Urinary bladder (tissue), 4 donors: ENCODE measurements around the gene NOP10. TPM values are rescaled to one million over a fixed set of nuclear protein-coding genes. Genes with fewer than 3 reads are reported as not detected.

ENCODE experiments used
- DNase-seq: peaks from one replicate; pipeline ENCODE4 v3.0.0-alpha.2; 2015; ENCODE audit errors: extremely low spot score
- H3K27ac ChIP-seq: one replicate; pipeline ENCODE4 v1.5.1; 2013; ENCODE audit warnings: low read depth, mild to moderate bottlenecking, moderate library complexity
- H3K36me3 ChIP-seq: one replicate; pipeline ENCODE4 v1.6.1; 2013; ENCODE audit warnings: mild to moderate bottlenecking, moderate library complexity; ENCODE audit not compliant: insufficient read depth
- H3K4me1 ChIP-seq: one replicate; pipeline ENCODE4 v1.6.1; 2013; ENCODE audit warnings: mild to moderate bottlenecking, moderate library complexity; ENCODE audit not compliant: insufficient read depth
- H3K4me3 ChIP-seq: one replicate; pipeline ENCODE4 v1.5.1; 2013; ENCODE audit warnings: low read depth, low read length
- WGBS: extraction: QIAGEN DNeasy Blood & Tissue Kit; methylation state at CpG from one replicate; pipeline ENCODE4 v1.1.7; 2013; 5-methylcytosine and 5-hydroxymethylcytosine counted together
- polyA plus RNA-seq: library from polyadenylated mRNA; stranded (reverse); fragments of 200-250 nt; gene quantifications from one replicate; pipeline ENCODE4 v1.2.3, GENCODE V29; 2013
- total RNA-seq: library from RNA; depleted of rRNA; stranded (reverse); fragments of >200 nt; gene quantifications from one replicate; pipeline ENCODE4 v1.2.3, GENCODE V29; 2014
- donor health status: healthy with polysubstance abuse.
- donor health status: healthy.

Gene NOP10
- total and polyA plus RNA-seq, 2 donors, result 129 to 169 TPM

GRCh38 chr15:34334672-34335071 is 8.3 kb downstream of the NOP10 start:
- no peak overlapping the region for H3K4me3 ChIP-seq
- no peaks in the 10 kb centered on the region for H3K4me1 ChIP-seq
- H3K36me3 ChIP-seq, result no peaks in the 10 kb centered on the region
- H3K27ac ChIP-seq, result no peak overlapping the region
- WGBS, result 64% methylated on average over 4 of the region's 4 CpGs
- DNase-seq, result no peak

GRCh38 chr15:34332553-34333120 is 10.3 kb downstream of the NOP10 start:
- no peak overlapping the region for H3K4me3 ChIP-seq
- H3K27ac ChIP-seq, result no peak overlapping the region
- DNase-seq, result no peak
- H3K36me3 ChIP-seq, result no peaks in the 10 kb centered on the region
- no peaks in the 10 kb centered on the region for H3K4me1 ChIP-seq
- WGBS, result 95% methylated on average over 6 of the region's 6 CpGs

- Histone ChIP-seq H3K4me3 (no peak overlapping the region), H3K27ac (no peak overlapping the region), H3K4me1 (no peaks in the 10 kb centered on the region), H3K36me3 (no peaks in the 10 kb centered on the region)
- 66% methylated on average over 2 of the region's 2 CpGs for WGBS
- no peak for DNase-seq
Observed at GRCh38 chr15:34331809-34332208, 11.1 kb downstream of the NOP10 start.

DNA sequence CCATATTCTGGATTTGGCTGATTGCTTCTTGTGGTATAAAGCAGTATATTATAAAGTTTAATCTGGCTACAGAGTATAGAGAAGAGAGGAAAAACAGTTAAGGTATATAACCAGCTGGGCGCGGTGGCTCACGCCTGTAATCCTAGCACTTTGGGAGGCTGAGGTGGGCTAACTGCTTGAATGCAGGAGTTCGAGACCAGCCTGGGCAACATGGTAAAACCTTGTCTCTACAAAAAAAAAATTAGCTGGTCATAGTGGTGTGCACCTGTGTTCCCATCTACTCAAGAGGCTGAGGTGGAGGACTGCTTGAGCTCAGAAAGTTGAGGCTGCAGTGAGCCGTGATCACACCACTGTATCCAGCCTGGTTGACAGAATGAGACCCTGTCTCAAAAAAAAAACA is 12.7 kb downstream of the NOP10 start:
- 96% methylated on average over 5 of the region's 5 CpGs for WGBS
- Histone ChIP-seq H3K27ac (no peak overlapping the region), H3K36me3 (no peaks in the 10 kb centered on the region)

DNA sequence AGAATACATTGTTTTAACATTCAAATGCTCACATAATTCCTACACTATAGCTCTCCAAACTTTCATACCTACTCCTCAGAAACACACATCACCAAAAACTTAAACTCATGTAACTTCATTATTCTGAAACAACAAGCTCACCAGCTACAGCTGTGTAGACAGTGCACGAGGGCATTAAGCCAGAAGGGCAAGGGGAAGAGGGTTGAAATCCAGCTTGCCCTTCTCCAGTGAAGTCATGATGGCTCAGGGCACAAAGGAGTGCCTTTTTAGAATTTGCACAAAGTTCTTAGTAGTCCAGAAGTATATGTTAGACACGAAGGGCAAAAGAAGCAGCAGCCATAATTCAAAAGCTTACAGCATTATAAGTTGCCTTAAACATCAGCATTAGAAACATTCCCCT is 13.9 kb downstream of the NOP10 start:
- 75% methylated on average over 2 of the region's 2 CpGs for WGBS
- Histone ChIP-seq H3K36me3 (no peaks in the 10 kb centered on the region), H3K4me3 (no peak overlapping the region), H3K4me1 (no peaks in the 10 kb centered on the region), H3K27ac (no peak overlapping the region)
- DNase-seq, result no peak

More for the DNA sequence above, 12.7 kb downstream of the NOP10 start:
- Histone ChIP-seq H3K4me3 (no peak overlapping the region), H3K4me1 (no peaks in the 10 kb centered on the region)
- DNase-seq, result no peak

- 78% methylated on average over 4 of the region's 4 CpGs for WGBS
- Histone ChIP-seq H3K27ac (no peak overlapping the region), H3K4me1 (no peaks in the 10 kb centered on the region), H3K36me3 (peaks cover 1% of the 10 kb centered on the region), H3K4me3 (no peak overlapping the region)
- DNase-seq, result no peak
Observed at GRCh38 chr15:34327906-34328305, 15.0 kb downstream of the NOP10 start.

DNA sequence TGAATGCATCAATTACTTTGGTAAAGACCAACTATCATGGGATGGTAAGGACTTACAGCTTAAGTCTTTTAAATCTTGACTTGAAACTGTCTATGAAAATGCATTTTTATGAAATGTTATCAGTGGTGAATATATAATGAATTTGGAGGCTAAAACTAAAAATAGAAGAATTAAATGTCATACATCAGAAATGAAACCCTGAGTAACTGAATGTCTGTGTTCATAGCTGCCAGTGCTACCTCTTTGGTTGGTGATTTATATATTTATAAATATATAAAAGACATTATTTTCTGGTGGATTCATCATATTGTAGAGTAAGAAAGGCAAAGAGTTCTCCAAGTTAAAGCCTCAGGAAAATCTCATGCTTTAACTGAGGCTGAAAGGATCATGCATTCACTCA is 17.6 kb downstream of the NOP10 start:
- no peaks in the 10 kb centered on the region for H3K4me1 ChIP-seq
- no peak overlapping the region for H3K4me3 ChIP-seq

GRCh38 chr15:34324933-34325332 is 18.0 kb downstream of the NOP10 start:
- Histone ChIP-seq H3K4me3 (no peak overlapping the region), H3K4me1 (no peaks in the 10 kb centered on the region), H3K27ac (no peak overlapping the region), H3K36me3 (peaks cover 1% of the 10 kb centered on the region)
- 81% methylated on average over 1 of the region's 1 CpG for WGBS
- no peak for DNase-seq

More for the DNA sequence above, 17.6 kb downstream of the NOP10 start:
- Histone ChIP-seq H3K36me3 (peaks cover 1% of the 10 kb centered on the region), H3K27ac (peak overlapping the region; percentile 23)
- DNase-seq, result no peak

DNA sequence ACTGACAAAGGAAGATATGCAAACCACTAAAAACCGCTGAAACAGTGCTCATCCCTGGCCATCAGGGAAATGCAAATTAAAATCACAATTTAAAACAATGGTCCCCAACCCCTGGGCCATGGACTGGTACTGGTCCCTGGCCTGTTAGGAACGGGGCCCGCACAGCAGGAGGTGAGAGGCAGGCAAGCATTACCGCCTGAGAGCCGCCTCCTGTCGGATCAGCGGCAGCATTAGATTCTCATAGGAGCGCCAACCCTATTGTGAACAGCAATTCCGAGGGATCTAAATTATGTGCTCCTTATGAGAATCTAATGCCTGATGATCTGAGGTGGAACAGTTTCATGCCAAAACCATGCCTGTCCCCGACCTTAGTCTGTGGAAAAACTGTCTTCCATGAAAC is 19.7 kb downstream of the NOP10 start:
- WGBS, result 95% methylated on average over 10 of the region's 10 CpGs
- Histone ChIP-seq H3K27ac (no peak overlapping the region), H3K4me3 (no peak overlapping the region), H3K36me3 (peaks cover 1% of the 10 kb centered on the region), H3K4me1 (no peaks in the 10 kb centered on the region)
- DNase-seq, result no peak

GRCh38 chr15:34318277-34319079 is 24.5 kb downstream of the NOP10 start:
- no peak overlapping the region for H3K27ac ChIP-seq
- no peak for DNase-seq
- 16% methylated on average over 10 of the region's 10 CpGs for WGBS

GRCh38 chr15:34314491-34315490 is 28.1 kb downstream of the NOP10 start:
- Histone ChIP-seq H3K36me3 (no peaks in the 10 kb centered on the region), H3K27ac (no peak overlapping the region), H3K4me1 (no peaks in the 10 kb centered on the region), H3K4me3 (no peak overlapping the region)
- WGBS, result 87% methylated on average over 3 of the region's 3 CpGs
- no peak for DNase-seq

More at GRCh38 chr15:34318277-34319079, 24.5 kb downstream of the NOP10 start:
- Histone ChIP-seq H3K36me3 (peaks cover 1% of the 10 kb centered on the region), H3K4me3 (peak overlapping the region; percentile 35), H3K4me1 (no peaks in the 10 kb centered on the region)

- no peak overlapping the region for H3K27ac ChIP-seq
- H3K36me3 ChIP-seq, result no peaks in the 10 kb centered on the region
- no peaks in the 10 kb centered on the region for H3K4me1 ChIP-seq
- no peak for DNase-seq
- 85% methylated on average over 1 of the region's 1 CpG for WGBS
- no peak overlapping the region for H3K4me3 ChIP-seq
Observed at GRCh38 chr15:34311563-34311962, 31.4 kb downstream of the NOP10 start.

DNA sequence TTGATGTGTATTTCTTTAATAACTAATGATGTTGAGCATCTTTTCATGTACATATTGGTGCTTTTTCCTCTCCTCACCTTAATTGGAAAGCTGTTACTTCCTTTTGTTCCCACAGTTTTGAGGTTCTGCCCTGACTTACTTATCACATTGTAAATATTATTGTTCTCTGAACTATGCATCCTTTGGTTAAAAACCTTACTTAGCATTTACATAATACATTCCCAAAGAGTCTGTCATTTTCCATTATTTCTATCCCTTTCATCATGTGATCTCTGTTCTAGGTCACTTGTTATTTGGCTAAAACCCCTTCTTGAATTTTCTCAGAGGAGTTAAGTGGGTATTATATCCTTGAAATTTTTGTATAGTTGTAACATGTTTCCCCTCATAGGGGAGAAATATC is 38.3 kb downstream of the NOP10 start:
- Histone ChIP-seq H3K36me3 (no peaks in the 10 kb centered on the region), H3K27ac (no peak overlapping the region), H3K4me1 (no peaks in the 10 kb centered on the region), H3K4me3 (no peak overlapping the region)
- no peak for DNase-seq
